Measurements from ENCODE around the gene ESR2.

DNA sequence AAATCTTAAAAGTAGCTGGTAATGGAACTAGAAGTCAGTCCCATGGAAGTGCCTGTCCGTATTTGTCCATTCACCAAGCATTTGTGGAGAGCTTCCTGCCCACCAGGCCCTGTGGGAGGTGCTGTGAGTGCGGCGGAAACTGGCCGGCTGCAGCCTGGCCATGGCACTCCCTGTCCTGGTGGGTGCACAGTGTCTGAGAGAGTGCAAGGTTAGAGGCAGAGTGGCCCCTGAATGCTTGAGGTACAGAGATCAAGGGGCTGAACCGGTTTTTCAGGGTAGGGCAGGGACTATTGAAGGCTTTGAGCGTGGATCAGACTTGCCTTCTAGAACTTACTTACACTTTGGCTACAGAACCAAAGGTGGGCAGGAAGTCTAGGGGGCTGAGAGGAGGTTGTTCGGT, 92.9 kb downstream of the ESR2 start:
- TF ChIP-seq, protein P1, sequence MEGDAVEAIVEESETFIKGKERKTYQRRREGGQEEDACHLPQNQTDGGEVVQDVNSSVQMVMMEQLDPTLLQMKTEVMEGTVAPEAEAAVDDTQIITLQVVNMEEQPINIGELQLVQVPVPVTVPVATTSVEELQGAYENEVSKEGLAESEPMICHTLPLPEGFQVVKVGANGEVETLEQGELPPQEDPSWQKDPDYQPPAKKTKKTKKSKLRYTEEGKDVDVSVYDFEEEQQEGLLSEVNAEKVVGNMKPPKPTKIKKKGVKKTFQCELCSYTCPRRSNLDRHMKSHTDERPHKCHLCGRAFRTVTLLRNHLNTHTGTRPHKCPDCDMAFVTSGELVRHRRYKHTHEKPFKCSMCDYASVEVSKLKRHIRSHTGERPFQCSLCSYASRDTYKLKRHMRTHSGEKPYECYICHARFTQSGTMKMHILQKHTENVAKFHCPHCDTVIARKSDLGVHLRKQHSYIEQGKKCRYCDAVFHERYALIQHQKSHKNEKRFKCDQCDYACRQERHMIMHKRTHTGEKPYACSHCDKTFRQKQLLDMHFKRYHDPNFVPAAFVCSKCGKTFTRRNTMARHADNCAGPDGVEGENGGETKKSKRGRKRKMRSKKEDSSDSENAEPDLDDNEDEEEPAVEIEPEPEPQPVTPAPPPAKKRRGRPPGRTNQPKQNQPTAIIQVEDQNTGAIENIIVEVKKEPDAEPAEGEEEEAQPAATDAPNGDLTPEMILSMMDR (IDR thresholded peaks at IDR 0.05 in 4 of 5, conservative IDR thresholded peaks at IDR 0.05 in 1 of 5) = no peak
- no peak for TF ChIP-seq POLR2A (IDR thresholded peaks at IDR 0.05)
